Measurements from ENCODE around the gene FHIT.

The FHIT gene

GRCh38 chr3:60309539-60310268 is 941.5 kb downstream of the FHIT start:
- no peak for DNase-seq

GRCh38 chr3:60308808-60309207 is 942.4 kb downstream of the FHIT start:
- no peak for DNase-seq

- no peak for DNase-seq
Observed at GRCh38 chr3:60307562-60308199, 943.6 kb downstream of the FHIT start.

GRCh38 chr3:60304112-60304511 is 947.1 kb downstream of the FHIT start:
- no peak for DNase-seq

- DNase-seq: no peak
Observed at GRCh38 chr3:60303160-60303559, 948.1 kb downstream of the FHIT start.

- DNase-seq: no peak
Observed at GRCh38 chr3:60301142-60301541, 950.1 kb downstream of the FHIT start.

DNA sequence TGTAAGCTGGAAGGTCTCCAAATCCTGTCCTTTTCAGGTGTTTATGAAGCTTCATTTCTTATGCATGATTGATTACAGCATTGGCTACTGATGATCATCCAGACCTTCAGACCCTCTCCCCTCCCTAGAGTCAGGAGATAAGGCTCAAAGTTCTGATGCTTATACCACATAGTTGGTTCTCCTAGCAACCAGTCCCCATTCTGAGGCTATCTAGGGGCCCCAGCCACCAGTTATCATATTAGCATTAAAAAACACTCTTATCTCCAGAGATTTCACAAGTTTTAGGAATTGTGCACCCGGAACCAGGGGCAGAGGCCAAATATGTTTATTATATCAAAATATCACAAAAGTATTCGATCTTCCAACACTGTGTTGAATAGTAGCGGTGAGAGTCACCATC is 953.1 kb downstream of the FHIT start:
- DNase-seq: no peak

DNA sequence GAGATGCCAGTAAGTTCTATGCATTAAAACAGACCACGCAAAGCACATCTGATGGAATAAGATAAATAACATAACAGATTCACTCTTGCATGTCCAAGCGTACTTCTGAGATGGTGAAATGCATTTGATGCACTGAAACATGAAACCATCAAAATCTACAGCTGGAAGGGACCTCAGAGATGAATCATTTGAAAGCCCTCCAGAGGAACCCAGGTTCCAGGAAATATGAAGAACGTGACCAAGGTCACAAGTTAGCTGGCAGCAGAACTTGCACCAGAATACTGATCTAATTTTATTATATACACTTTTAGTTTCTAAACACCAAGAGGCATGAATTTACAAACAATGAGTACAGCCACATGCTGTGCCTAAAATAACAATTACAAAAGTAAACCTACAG is 957.1 kb downstream of the FHIT start:
- DNase-seq: peak; percentile 12

DNA sequence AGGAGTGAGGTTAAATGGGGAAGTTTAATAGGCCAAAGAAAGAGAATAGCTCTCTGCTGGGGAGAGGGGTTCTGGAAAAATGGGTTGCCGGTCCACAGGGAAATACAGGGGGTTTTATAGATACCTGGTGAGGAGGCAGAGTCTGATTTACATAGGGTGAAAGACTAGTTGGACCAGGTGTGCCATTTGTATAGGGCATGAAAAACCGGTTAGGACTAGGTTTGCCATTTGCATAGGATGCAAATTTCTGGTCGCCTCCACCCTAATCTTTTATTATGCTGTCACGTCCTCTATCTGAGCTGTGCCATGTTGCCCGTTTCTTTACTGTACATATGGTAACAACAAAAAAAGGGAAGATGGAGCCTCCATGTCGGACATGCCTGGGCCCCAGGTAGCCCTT is 960.1 kb downstream of the FHIT start:
- DNase-seq: no peak

DNA sequence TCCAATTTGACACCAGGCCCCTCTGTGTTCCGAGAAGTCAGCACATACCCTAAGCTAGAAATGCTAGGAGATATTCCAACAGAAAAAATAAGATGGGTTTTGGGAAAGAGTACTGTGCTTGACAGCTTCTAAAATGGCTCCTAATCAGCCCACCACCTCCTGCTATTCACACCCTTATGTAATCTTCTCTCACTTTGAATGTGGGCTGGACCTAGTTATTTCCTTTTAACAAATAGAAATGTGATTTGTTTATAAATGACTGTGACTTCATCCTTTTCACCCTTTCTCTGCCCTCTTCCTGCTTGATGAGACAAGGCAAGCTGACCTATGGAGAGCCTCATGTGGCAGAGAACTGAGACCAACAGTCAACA is 961.1 kb downstream of the FHIT start:
- no peak for DNase-seq

DNA sequence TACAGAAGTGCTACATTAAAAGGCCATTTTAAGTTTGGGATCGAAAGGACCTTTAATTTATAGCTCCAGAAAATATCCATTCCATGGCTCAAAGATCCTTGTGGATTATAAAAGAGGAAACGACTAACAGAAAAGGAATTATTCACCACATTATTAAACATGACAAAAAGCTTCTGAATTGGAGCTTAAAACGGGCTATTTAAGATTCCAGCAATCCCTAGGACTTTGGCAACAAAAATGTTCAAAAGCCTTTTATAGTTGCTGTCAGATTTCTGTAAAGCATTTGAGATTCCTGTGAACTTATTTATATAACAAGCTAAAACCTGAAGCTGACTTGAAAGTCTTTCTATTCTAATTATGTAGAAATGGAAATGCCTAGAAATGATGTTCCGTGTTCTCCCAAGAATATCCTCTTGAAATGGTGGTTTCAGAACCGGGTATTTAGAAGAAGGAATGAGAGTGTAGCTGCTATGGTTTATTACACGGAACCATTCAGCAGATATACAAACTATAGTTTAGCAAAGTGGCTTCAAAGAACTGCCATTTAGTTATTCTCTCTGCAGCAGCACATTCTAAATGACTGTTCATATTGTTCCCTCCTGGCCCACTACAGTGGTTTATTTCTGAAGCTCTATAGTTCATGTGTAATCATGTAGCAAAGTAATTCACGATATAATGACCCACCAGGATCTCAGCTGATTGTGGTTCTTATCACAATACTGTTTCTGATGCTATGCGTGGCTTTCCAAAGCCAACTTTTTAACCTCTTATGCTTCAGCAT is 961.7 kb downstream of the FHIT start:
- DNase-seq: no peak

DNA sequence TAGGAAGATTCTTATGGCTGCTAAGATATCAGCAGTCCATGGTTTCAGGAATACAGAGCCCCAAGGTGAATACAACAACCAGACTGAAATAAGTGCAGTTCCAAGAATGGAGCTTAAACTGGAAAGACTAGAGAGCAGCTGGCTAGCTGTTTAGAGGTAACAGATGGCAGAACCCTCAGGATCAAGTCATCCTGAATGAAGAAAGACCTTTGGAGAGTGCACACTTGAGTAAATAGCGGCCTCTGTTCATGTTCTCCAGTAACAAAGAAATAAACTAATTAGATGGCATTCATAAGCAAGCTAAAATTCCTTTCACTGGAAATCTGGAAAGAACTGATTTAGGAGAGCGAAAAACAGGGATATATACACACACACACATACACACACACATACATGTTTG is 968.4 kb downstream of the FHIT start:
- DNase-seq: peak; percentile 1

DNA sequence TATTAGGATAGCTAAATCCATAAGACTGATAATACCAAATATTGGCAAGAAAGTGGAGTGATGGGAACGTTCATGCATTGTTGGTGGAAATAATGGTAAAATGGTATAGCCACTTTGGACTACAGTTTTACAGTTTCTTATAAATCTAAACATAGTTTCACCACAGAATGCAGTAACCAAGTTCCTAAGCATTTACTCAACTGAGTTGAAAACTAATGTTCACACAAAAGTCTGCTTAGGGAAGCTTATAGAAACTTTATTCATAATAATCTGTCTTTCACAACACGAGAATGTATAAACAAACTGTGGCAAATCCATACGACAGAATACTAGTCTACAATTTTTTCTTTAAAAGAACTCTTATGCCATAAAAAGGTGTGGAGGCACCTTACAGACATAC is 969.3 kb downstream of the FHIT start:
- DNase-seq: no peak

DNA sequence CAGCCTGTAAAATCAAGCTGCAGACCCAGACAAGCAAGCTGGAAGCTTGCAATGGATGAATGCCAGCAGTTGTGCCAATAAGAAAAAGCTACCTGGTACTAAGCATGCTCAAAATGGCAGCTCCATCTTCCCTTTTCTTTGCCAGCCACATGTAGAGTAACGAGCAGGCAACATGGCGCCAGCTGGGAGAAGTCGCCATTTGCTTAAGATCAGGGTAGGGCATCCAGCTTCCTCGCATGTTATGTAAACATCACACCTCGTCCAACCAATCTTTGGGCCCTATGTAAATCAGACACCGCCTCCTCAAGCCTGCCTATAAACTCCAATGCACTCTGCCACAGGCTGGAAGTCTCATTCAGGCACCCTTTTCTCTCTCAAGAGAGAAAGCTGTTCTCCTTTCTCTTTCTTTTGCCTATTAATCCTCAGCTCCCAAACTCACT is 973.9 kb downstream of the FHIT start:
- no peak for DNase-seq

DNA sequence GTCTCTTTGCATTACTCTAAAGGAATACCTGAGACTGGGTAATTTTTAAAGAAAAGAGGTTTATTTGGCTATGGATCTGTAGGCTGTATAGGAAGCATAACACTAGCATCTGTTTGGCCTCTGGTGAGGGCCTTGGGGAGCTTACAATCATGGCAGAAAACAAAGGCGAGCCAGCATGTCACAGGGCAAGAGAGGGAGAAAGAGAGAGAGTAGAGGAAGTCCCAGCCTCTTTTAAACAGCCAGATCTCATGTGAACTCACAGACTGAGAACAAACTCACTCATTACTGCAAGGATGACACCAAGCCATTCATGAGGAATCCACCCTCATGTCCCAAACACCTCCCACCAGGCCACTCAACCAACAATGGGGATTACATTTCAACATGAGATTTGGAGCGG is 974.6 kb downstream of the FHIT start:
- DNase-seq: no peak

- DNase-seq: no peak
Observed at GRCh38 chr3:60274646-60275045, 976.6 kb downstream of the FHIT start.

- no peak for DNase-seq
Observed at GRCh38 chr3:60274098-60274497, 977.2 kb downstream of the FHIT start.

DNA sequence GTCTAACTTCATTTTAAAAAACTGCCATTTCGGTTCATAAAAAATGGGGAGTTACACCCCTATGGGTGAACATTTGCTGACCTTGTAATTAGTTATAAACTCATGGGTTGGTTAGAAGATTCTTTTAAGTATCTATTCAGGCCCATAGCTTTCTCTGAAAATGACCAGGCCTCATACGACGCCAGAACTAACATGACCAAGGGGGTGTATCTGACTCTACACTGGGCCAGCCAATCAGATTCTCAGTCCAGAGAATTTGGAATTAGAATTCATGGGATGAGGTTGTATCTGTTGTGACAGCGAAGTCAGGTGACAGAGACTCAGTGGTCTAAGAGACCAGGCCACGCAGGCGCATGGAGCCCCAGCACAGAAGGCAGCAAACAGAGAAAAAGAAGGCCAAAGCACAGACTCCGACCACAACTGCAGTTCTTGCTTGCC is 981.4 kb downstream of the FHIT start:
- DNase-seq: no peak

GRCh38 chr3:60269377-60269776 is 981.9 kb downstream of the FHIT start:
- no peak for DNase-seq

GRCh38 chr3:60268123-60268522 is 983.1 kb downstream of the FHIT start:
- DNase-seq: no peak

- no peak for DNase-seq
Observed at GRCh38 chr3:60266444-60266843, 984.8 kb downstream of the FHIT start.

GRCh38 chr3:60263191-60263590 is 988.1 kb downstream of the FHIT start:
- no peak for DNase-seq

DNA sequence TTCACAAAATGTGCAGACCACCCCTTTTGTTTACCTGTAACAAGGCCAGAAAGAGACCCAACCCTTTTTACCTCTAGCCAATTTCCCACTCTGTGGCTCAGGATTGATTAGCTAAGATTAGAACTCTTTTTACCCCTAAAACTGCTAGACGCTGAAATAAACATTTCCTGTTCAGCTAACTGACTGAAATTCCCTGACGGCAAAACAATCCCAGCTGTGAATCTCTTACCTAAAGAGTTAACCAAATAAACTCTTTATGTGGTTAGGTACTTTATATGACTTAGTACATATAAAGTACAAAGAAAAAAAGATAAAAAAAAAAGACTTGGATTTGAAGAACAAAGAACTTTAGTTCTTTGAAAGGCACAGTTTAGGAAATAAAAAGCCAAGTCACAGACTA is 988.7 kb downstream of the FHIT start:
- DNase-seq: no peak

- DNase-seq: no peak
Observed at GRCh38 chr3:60260546-60260945, 990.7 kb downstream of the FHIT start.
